Left kidney (tissue), 2 donors: ENCODE results near the gene KDM2A. TPM values are rescaled to one million over a fixed set of nuclear protein-coding genes. Genes with fewer than 3 reads are reported as not detected.

Source experiments
- DNase-seq: peaks from one replicate; pipeline ENCODE4 v3.0.0-alpha.2; 2013
- polyA plus RNA-seq: library from polyadenylated mRNA; unstranded; fragments of 120-200 nt; gene quantifications from one replicate; pipeline ENCODE4 v1.2.1, GENCODE V29; 2013; ENCODE audit not compliant: insufficient read length

KDM2A gene
- polyA plus RNA-seq, 1 donor = 87.2 TPM

GRCh38 chr11:67301313-67301921 is 182.4 kb downstream of the KDM2A start:
- DNase-seq = no peak

- DNase-seq = peak; percentile 65
Measured at GRCh38 chr11:67301951-67302516, 183.0 kb downstream of the KDM2A start.

GRCh38 chr11:67302571-67303131 is 183.6 kb downstream of the KDM2A start:
- DNase-seq = no peak

DNA sequence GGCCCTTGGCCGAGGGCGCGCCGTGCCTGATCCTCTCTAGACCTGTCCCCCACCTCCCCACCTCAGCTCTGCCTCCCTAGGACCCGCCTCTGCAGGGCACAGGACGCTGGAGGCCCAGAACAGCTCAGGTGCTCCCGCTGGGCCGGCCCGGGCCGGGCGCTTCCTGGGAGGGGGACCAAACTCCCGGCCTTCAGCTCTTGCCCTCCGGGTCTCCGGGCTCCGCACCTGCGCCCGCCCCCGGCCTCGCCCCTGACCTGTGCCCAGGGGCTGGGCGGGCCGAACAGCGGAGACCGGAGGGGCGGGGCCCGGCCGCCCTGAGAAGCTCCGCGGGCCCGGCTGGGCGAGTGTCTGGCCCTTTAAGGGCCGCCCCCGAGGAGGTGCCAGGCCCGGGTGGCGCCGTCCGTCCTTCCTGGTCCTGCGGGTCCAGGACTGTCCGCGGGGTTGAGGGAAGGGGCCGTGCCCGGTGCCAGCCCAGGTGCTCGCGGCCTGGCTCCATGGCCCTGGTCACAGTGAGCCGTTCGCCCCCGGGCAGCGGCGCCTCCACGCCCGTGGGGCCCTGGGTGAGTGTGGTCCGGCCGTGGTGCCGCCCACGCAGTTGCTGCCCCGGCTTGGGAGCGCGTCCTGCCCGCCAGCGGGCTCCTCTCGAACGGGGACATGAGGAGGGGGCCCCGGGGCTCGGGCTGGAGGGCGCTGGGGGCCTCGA is 184.2 kb downstream of the KDM2A start, which contains the start of gene SSH3:
TSS of gene SSH3 (plus strand) at position 399 of the 703 bp plus-strand sequence. CDS start at position 495, 96 bp downstream.
- DNase-seq = peak; percentile 45

DNA sequence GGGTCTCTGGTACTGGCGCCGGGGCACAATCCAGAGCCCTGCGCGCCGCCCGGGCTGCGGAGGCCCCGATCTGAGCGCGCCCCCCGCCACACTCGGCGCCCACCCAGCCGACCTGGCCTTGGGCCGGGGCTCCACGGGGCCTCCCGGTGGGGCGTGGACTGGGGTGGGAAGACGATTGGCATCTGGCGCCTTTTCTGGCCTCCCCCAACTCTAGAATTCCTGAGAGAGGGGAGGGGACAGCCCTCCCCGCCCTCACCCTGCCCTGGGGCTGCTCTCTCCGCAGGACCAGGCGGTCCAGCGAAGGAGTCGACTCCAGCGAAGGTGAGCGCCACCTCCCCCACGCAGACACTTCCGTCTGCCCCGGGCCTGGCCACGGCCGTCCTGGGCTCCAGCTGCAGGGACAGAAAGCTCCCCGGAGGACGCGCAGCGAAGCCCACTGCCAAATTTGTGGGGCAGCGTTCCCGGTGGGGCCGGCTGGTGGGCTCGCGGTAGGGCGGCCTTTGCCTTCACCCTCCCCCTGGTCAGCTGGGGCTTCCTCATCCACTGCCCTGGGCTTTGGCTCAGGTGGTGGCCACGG is 184.9 kb downstream of the KDM2A start:
- DNase-seq = peak; percentile 20

GRCh38 chr11:67304511-67305113 is 185.5 kb downstream of the KDM2A start:
- no peak for DNase-seq

- no peak for DNase-seq
Measured at GRCh38 chr11:67306769-67307544, 187.9 kb downstream of the KDM2A start.

GRCh38 chr11:67307545-67308001 is 188.5 kb downstream of the KDM2A start:
- no peak for DNase-seq

Other genes with a start within 250 kb of the KDM2A start
- gene PC, start 160.9 kb upstream of the KDM2A start, polyA plus RNA-seq = 39.9 TPM
- not detected for gene C11orf86, start 144.0 kb upstream of the KDM2A start, polyA plus RNA-seq
- gene SYT12, start 96.1 kb upstream of the KDM2A start, polyA plus RNA-seq = 0.13 TPM
- gene RHOD, start 62.4 kb upstream of the KDM2A start, polyA plus RNA-seq = 8.0 TPM
- gene GRK2, start 147.2 kb downstream of the KDM2A start, polyA plus RNA-seq = 52.4 TPM
- gene ANKRD13D, start 170.0 kb downstream of the KDM2A start, polyA plus RNA-seq = 35.5 TPM
- gene SSH3, start 184.3 kb downstream of the KDM2A start, polyA plus RNA-seq = 22.8 TPM
- gene POLD4, start 234.3 kb downstream of the KDM2A start, polyA plus RNA-seq = 25.2 TPM